IPS DF 6.9 (cell line): ENCODE measurements around the gene MDM4.
"Not testable (repeated sequence)": the region's sequence is repeated elsewhere in the genome, so short reads cannot be mapped to it uniquely, and the experiment has no call there.

Experiments used
- DNase-seq: peaks from one replicate; pipeline ENCODE4 v3.0.0-alpha.2; 2013; ENCODE audit warnings: low read depth, low spot score
- H3K27ac ChIP-seq: one replicate; pipeline ENCODE4 v1.5.1; 2013; ENCODE audit warnings: low read length, control low read depth
- H3K27me3 ChIP-seq: 2 replicates; pipeline ENCODE4 v1.6.1; 2013; ENCODE audit warnings: mild to moderate bottlenecking, low read length; ENCODE audit not compliant: control insufficient read depth, insufficient read depth
- H3K36me3 ChIP-seq: 2 replicates; pipeline ENCODE4 v1.6.1; 2013; ENCODE audit warnings: low read length; ENCODE audit not compliant: control insufficient read depth, insufficient read depth
- H3K4me1 ChIP-seq: 2 replicates; pipeline ENCODE4 v1.6.1; 2013; ENCODE audit warnings: low read length; ENCODE audit not compliant: control insufficient read depth, insufficient read depth
- H3K4me3 ChIP-seq: 2 replicates; pipeline ENCODE4 v1.5.1; 2013; ENCODE audit warnings: mild to moderate bottlenecking, low read length
- H3K9me3 ChIP-seq: 2 replicates; pipeline ENCODE4 v1.6.1; 2013; ENCODE audit warnings: low read length, inconsistent platforms; ENCODE audit not compliant: control insufficient read depth, insufficient read depth
- WGBS: extraction: QIAGEN DNeasy Blood & Tissue Kit; methylation state at CpG from one replicate; pipeline ENCODE4 v1.1.7; 2013; ENCODE audit warnings: mixed read lengths, missing lambda C conversion rate; ENCODE audit not compliant: insufficient read length, insufficient coverage; 5-methylcytosine and 5-hydroxymethylcytosine counted together

The MDM4 gene

DNA sequence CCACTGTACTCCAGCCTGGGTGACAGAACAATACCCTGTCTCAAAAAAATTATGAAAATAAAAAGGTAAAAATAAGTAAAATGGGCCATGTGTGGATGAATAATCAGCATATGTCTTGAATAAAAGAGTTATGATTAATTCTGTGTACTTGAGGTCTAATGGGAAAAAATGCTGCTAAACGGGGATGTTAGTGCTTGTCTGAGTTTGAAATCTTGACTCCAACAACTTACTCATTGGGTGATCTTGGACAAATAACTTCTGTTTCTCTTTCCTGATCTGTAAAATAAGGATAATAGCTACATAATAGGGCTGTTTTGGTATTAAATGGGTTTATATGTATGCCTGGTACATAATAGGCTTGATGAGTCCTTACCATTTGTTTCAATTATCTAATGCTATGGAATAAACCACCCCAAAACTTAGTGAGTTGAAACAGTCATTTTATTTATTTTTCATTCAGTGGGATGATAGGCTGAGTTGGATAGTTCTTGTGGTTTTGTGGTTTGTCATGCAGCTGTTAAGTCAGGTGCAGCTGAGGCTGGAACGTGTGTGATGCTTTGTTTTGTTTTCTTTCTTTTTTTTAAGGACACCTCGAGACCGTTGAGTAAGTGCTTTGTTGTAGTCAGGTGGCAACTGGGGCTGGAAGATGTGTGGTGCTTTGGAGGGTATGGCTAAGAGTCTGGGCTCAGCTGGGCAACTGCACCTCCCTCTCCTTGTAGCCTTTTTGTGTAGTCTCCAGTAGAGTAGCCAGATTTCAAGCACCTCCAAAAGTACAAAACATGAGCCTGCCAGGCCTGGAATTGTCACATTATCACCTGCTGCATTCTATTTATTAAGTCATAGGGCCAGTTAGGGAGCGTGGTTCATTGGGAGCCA lies 4.9 kb downstream of the MDM4 start:
- DNase-seq: no peak
- H3K9me3 ChIP-seq: no peaks in the 10 kb centered on the region
- no peak overlapping the region for H3K4me3 ChIP-seq
- WGBS: no CpG with 5 or more reads among the region's 5 CpGs
- H3K27ac ChIP-seq: no peak overlapping the region
- H3K4me1 ChIP-seq: no peaks in the 10 kb centered on the region
- H3K27me3 ChIP-seq: no peaks in the 10 kb centered on the region
- H3K36me3 ChIP-seq: peaks cover 4% of the 10 kb centered on the region; the same call in 1 of the 2 replicates

- not testable (repeated sequence) for H3K27me3 ChIP-seq, H3K27ac ChIP-seq, H3K9me3 ChIP-seq, H3K4me1 ChIP-seq, H3K36me3 ChIP-seq, H3K4me3 ChIP-seq, DNase-seq
- WGBS: no CpG with 5 or more reads among the region's 5 CpGs
These were observed 5.8 kb downstream of the MDM4 start for GRCh38 chr1:204521941-204522521.

GRCh38 chr1:204523605-204524215 lies 7.5 kb downstream of the MDM4 start:
- no CpG with 5 or more reads among the region's 9 CpGs for WGBS
- no peaks in the 10 kb centered on the region for H3K4me1 ChIP-seq
- H3K27me3 ChIP-seq: no peaks in the 10 kb centered on the region
- no peak overlapping the region for H3K27ac ChIP-seq
- H3K9me3 ChIP-seq: no peaks in the 10 kb centered on the region
- no peak overlapping the region for H3K4me3 ChIP-seq
- H3K36me3 ChIP-seq: peaks cover 7% of the 10 kb centered on the region; the same call in 1 of the 2 replicates
- DNase-seq: no peak

DNA sequence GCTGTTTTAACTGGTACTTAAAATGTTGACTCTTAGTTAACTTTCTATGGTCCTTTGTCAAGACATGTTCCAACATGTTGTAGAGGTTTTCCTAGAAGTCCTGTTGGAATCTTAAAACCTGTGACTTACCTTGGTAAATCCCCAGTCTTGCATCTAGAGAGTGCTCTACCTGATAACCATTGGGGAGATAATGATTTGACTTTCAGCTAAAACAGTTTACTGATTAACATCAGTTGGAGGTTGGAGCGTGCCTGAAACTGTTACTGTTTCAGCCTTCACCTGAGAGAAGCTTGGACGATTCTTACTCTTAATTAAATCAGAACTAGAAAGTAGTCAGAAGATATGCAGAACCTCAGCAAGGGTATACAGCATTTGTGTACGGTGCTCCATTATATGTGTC lies 8.8 kb downstream of the MDM4 start:
- Histone ChIP-seq H3K27me3 (no peaks in the 10 kb centered on the region), H3K36me3 (peaks cover 14% of the 10 kb centered on the region; the same call in 1 of the 2 replicates), H3K4me3 (no peak overlapping the region), H3K4me1 (no peaks in the 10 kb centered on the region), H3K27ac (no peak overlapping the region), H3K9me3 (no peaks in the 10 kb centered on the region)
- WGBS: no CpG with 5 or more reads among the region's 3 CpGs
- no peak for DNase-seq

GRCh38 chr1:204528241-204528640 lies 12.0 kb downstream of the MDM4 start:
- WGBS: no CpG with 5 or more reads among the region's 5 CpGs
- H3K27ac ChIP-seq: no peak overlapping the region
- H3K4me1 ChIP-seq: no peaks in the 10 kb centered on the region
- H3K4me3 ChIP-seq: no peak overlapping the region
- peaks cover 18% of the 10 kb centered on the region; the same call in 1 of the 2 replicates for H3K36me3 ChIP-seq
- H3K9me3 ChIP-seq: no peaks in the 10 kb centered on the region
- no peaks in the 10 kb centered on the region for H3K27me3 ChIP-seq
- DNase-seq: no peak

- no peak for DNase-seq
- Histone ChIP-seq H3K9me3 (no peaks in the 10 kb centered on the region), H3K4me1 (no peaks in the 10 kb centered on the region), H3K27me3 (no peaks in the 10 kb centered on the region), H3K36me3 (peaks cover 21% of the 10 kb centered on the region; the same call in 1 of the 2 replicates), H3K4me3 (no peak overlapping the region), H3K27ac (no peak overlapping the region)
- no CpG with 5 or more reads among the region's 8 CpGs for WGBS
These were observed 12.5 kb downstream of the MDM4 start for GRCh38 chr1:204528677-204529076.

GRCh38 chr1:204529371-204529895 lies 13.2 kb downstream of the MDM4 start:
- H3K4me3 ChIP-seq: no peak overlapping the region
- WGBS: no CpG with 5 or more reads among the region's 7 CpGs
- H3K9me3 ChIP-seq: no peaks in the 10 kb centered on the region
- H3K27ac ChIP-seq: no peak overlapping the region
- no peaks in the 10 kb centered on the region for H3K27me3 ChIP-seq
- peaks cover 21% of the 10 kb centered on the region; the same call in 1 of the 2 replicates for H3K36me3 ChIP-seq
- DNase-seq: no peak
- H3K4me1 ChIP-seq: no peaks in the 10 kb centered on the region

DNA sequence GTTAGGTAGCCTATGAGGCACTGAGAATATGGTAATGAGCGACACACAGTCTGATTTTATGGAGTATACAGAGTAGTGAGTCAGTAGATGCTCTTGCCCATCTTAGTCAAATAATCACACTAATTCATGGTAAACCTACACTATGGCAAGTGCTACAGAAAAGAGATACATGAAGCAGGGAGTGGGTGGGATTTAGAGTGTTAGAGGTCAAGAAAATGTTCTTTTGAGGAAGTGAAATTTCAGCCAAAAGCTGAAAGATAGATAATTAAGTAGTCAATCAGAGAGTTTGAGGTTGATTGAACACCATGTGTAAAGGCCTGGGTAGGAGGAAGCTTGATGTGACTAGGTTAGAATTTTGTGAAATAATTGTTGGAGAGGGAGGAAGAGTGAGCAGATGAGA lies 14.7 kb downstream of the MDM4 start:
- Histone ChIP-seq H3K4me3 (no peak overlapping the region), H3K36me3 (peaks cover 21% of the 10 kb centered on the region; the same call in 1 of the 2 replicates), H3K27ac (no peak overlapping the region), H3K4me1 (no peaks in the 10 kb centered on the region), H3K27me3 (no peaks in the 10 kb centered on the region), H3K9me3 (no peaks in the 10 kb centered on the region)
- DNase-seq: no peak
- WGBS: no CpG with 5 or more reads among the region's 1 CpG

DNA sequence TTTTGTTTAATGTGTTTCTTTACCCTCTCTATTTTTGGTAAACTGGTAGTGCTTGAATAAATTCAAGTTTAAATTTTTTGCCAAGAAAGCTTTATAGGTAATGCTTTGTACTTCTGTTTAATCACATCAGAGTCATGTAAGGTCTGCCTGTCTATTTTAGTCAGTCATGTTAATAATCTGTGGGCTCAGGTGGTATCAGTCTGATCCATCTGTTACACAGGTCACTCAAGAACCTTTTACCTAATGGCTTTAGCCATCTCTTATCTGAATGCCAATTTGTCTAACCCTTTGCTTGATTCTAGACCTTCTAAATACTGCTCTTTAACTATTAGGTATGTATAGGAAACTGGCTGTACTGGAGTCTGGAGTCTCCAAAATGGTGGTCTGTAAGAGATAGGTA lies 16.6 kb downstream of the MDM4 start:
- H3K9me3 ChIP-seq: no peaks in the 10 kb centered on the region
- H3K36me3 ChIP-seq: peaks cover 23% of the 10 kb centered on the region; the same call in 1 of the 2 replicates
- H3K4me1 ChIP-seq: no peaks in the 10 kb centered on the region
- no peak for DNase-seq
- H3K4me3 ChIP-seq: no peak overlapping the region
- H3K27ac ChIP-seq: no peak overlapping the region
- H3K27me3 ChIP-seq: no peaks in the 10 kb centered on the region

DNA sequence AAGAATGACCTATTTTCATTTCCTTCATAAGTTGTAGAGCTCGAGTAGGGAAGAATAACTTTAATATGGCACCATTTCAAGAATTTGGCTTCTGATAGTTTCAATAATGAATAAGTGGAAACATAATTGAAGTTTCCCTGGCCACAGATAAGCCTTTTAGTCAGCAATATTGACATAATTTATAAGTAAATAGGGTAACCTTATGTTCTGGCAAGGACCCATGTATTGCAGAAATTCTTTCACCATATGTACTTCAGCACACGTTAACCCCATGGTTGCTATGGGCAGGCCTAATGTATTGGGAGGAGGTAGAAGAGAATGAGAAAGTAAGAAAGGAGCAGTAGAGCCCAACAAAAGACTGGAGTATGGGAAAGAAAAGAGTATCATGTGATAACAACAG lies 25.4 kb downstream of the MDM4 start:
- Histone ChIP-seq H3K4me3 (no peak overlapping the region), H3K27ac (no peak overlapping the region), H3K27me3 (no peaks in the 10 kb centered on the region), H3K9me3 (no peaks in the 10 kb centered on the region), H3K4me1 (no peaks in the 10 kb centered on the region), H3K36me3 (peaks cover 41% of the 10 kb centered on the region; the same call in 1 of the 2 replicates)
- DNase-seq: no peak
- WGBS: no CpG with 5 or more reads among the region's 2 CpGs
